ENCODE measurements around the gene SAP25.

DNA sequence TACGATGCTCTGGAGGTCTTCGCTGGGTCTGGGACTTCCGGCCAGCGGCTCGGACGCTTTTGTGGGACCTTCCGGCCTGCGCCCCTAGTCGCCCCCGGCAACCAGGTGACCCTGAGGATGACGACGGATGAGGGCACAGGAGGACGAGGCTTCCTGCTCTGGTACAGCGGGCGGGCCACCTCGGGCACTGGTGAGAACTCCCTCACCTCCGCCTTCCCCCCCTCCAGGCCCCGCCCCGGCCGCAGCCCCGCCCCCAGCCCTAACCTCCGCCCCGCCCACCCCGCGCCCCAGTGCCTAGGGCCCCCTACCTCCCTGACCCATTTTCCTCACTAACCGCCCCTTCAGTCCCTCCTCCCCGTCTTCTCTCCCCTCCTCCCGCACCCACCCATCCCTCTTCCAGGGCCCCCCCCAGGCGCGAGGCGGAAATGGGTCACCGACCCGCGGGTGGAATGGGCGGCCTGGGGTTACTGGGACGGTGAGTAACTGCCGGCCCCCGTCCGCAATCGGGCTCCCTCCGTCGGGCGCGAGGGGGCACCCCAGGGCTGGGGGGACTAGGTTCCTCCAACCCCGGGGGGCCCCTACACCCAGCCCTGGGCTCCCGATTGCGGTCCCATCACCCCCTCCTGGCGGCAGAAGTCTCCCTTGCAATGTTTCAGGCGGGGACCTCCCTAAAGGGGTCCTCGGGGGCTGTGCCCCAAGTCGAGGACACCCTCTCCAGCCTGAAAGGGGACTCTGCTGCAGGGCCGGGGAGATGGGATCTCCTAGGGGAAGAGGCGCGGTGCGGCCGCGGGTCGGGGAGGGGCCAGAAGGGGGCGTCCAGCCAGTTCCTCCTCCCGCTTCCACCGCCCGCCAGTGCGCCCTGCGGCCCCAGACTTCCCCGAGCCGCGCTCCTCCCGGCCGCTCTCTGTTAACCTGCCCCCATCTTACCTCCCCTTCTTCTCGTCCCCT is 30.6 kb upstream of the SAP25 start:
- TF ChIP-seq, protein P1, sequence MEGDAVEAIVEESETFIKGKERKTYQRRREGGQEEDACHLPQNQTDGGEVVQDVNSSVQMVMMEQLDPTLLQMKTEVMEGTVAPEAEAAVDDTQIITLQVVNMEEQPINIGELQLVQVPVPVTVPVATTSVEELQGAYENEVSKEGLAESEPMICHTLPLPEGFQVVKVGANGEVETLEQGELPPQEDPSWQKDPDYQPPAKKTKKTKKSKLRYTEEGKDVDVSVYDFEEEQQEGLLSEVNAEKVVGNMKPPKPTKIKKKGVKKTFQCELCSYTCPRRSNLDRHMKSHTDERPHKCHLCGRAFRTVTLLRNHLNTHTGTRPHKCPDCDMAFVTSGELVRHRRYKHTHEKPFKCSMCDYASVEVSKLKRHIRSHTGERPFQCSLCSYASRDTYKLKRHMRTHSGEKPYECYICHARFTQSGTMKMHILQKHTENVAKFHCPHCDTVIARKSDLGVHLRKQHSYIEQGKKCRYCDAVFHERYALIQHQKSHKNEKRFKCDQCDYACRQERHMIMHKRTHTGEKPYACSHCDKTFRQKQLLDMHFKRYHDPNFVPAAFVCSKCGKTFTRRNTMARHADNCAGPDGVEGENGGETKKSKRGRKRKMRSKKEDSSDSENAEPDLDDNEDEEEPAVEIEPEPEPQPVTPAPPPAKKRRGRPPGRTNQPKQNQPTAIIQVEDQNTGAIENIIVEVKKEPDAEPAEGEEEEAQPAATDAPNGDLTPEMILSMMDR (IDR thresholded peaks at IDR 0.05): peak; percentile 33 to 59 (median 48)
- peak; percentile 43 for TF ChIP-seq POLR2A (IDR thresholded peaks at IDR 0.05)

All from prostate gland (tissue), 2 donors.